SK-N-SH (cell line): Measurements from ENCODE around the gene WFDC12. TPM values are rescaled to one million over a fixed set of nuclear protein-coding genes. Genes with fewer than 3 reads are reported as not detected.

Experiments used
- CTCF ChIA-PET: fragments of 300-600, 350-600 bp; formaldehyde crosslinking; extraction: SDS; loops from one replicate; lab custom pipeline; 2021; lab: Yijun Ruan, JAX
- POLR2A ChIA-PET: fragments of 350-600 bp; sonication (Branson Sonifier 250); formaldehyde crosslinking; extraction: SDS; loops from one replicate; lab custom pipeline; 2020; ENCODE audit warnings: antibody characterized with exemption, inconsistent platforms; lab: Yijun Ruan, JAX
- DNase-seq: peaks from one replicate; pipeline ENCODE4 v3.0.0; 2012
- H2AFZ ChIP-seq: fragments of 200-600 bp; sonication (generic); 2 replicates; pipeline ENCODE4 v1.8.1; 2016; ENCODE audit warnings: antibody characterized with exemption, mild to moderate bottlenecking, low read depth
- H3F3A ChIP-seq: fragments of 200-600 bp; sonication (generic); replicated peaks from 2 replicates; pipeline ENCODE3; 2016; ENCODE audit warnings: antibody characterized with exemption, mild to moderate bottlenecking; ENCODE audit not compliant: insufficient read depth
- H3K27ac ChIP-seq, 2 experiments: fragments of 200-500 bp in 1 of 2; fragments of 200-600 bp in 1 of 2; sonication (Bioruptor generic) in 1 of 2; sonication (generic), shearing (Covaris generic) in 1 of 2; 2 replicates each; pipeline versions ENCODE4 v1.5.1 to v1.6.1; 2014 to 2016; ENCODE audit warnings: low read depth in 2 of 2, inconsistent platforms in 1 of 2, low read length in 1 of 2, mild to moderate bottlenecking in 1 of 2, mixed read lengths in 1 of 2
- H3K27me3 ChIP-seq: fragments of 200-600 bp; sonication (generic), shearing (Covaris generic); 2 replicates; pipeline ENCODE4 v1.6.1; 2016; ENCODE audit warnings: mixed run types; ENCODE audit not compliant: insufficient read depth
- H3K36me3 ChIP-seq, 2 experiments: fragments of 200-500 bp in 1 of 2; fragments of 200-600 bp in 1 of 2; sonication (Bioruptor generic) in 1 of 2; sonication (generic) in 1 of 2; replicated peaks in 1 of 2; 2 replicates each; pipeline versions ENCODE3 to v1.5.1; 2014 to 2016; ENCODE audit warnings: low read length in 1 of 2, mild to moderate bottlenecking in 1 of 2; ENCODE audit not compliant: insufficient read depth in 2 of 2, control insufficient read depth in 1 of 2
- H3K4me1 ChIP-seq, 2 experiments: fragments of 200-500 bp in 1 of 2; fragments of 200-600 bp in 1 of 2; sonication (Bioruptor generic) in 1 of 2; sonication (generic), shearing (Covaris generic) in 1 of 2; 2 replicates each; pipeline versions ENCODE4 v1.5.1 to v1.6.1; 2014 to 2016; ENCODE audit warnings: low read depth in 1 of 2, low read length in 1 of 2, mixed run types in 1 of 2; ENCODE audit not compliant: insufficient read depth in 2 of 2, control insufficient read depth in 1 of 2
- H3K4me2 ChIP-seq: fragments of 200-600 bp; sonication (generic), shearing (Covaris generic); 2 replicates; pipeline ENCODE4 v1.6.1; 2017; ENCODE audit warnings: mixed run types
- H3K4me3 ChIP-seq, 2 experiments: fragments of 200-500 bp in 1 of 2; fragments of 200-600 bp in 1 of 2; sonication (Bioruptor generic) in 1 of 2; sonication (generic), shearing (Covaris generic) in 1 of 2; 2 replicates each; pipeline versions ENCODE4 v1.5.1 to v1.8.1; 2014 to 2016; ENCODE audit warnings: low read depth in 2 of 2, inconsistent platforms in 1 of 2, low read length in 1 of 2, mild to moderate bottlenecking in 1 of 2, mixed read lengths in 1 of 2, moderate library complexity in 1 of 2
- H3K79me2 ChIP-seq: fragments of 200-600 bp; sonication (generic); 2 replicates; pipeline ENCODE4 v1.8.1; 2017; ENCODE audit warnings: mild to moderate bottlenecking; ENCODE audit not compliant: insufficient read depth
- H3K9ac ChIP-seq: fragments of 200-600 bp; sonication (generic); 2 replicates; pipeline ENCODE4 v1.6.1; 2017; ENCODE audit warnings: mixed run types
- H3K9me2 ChIP-seq: fragments of 200-600 bp; sonication (generic); 2 replicates; pipeline ENCODE4 v1.6.1; 2017; ENCODE audit warnings: mixed run types
- H3K9me3 ChIP-seq: fragments of 200-600 bp; sonication (generic); 2 replicates; pipeline ENCODE4 v1.6.1; 2017; ENCODE audit warnings: mixed run types, mild to moderate bottlenecking, moderate library complexity
- H4K20me1 ChIP-seq: fragments of 200-600 bp; sonication (generic); 2 replicates; pipeline ENCODE4 v1.6.1; 2017; ENCODE audit warnings: mild to moderate bottlenecking, mixed run types; ENCODE audit not compliant: insufficient read depth
- ELF1 ChIP-seq: IDR thresholded peaks from 2 replicates; pipeline ENCODE4 v1.4.0; 2012
- EZH2phosphoT487 ChIP-seq: fragments of 200-600 bp; sonication (generic); IDR thresholded peaks from 2 replicates; pipeline ENCODE4 v1.6.1; 2017; ENCODE audit warnings: low read depth, mixed run types, mild to moderate bottlenecking, antibody characterized with exemption, moderate library complexity, borderline replicate concordance
- FOSL2 ChIP-seq: IDR thresholded peaks from 2 replicates; pipeline ENCODE4 v1.4.0; 2012; ENCODE audit warnings: low read depth, mild to moderate bottlenecking, moderate library complexity, borderline replicate concordance
- JUND ChIP-seq: IDR thresholded peaks from 2 replicates; pipeline ENCODE4 v1.4.0; 2012
- NFIC ChIP-seq: IDR thresholded peaks from 2 replicates; pipeline ENCODE4 v1.4.0; 2012; ENCODE audit warnings: borderline replicate concordance
- POLR2AphosphoS5 ChIP-seq: IDR thresholded peaks from 2 replicates; pipeline ENCODE4 v1.6.1; 2012; ENCODE audit warnings: low read depth, low read length
- RAD21 ChIP-seq: IDR thresholded peaks from 2 replicates; pipeline ENCODE4 v1.6.1; 2012; ENCODE audit warnings: mild to moderate bottlenecking, low read length
- RCOR1 ChIP-seq: fragments of 150-350 bp; IDR thresholded peaks from 2 replicates; pipeline ENCODE4 v1.6.1; 2017; ENCODE audit warnings: antibody characterized with exemption, low read length
- RFX5 ChIP-seq: IDR thresholded peaks from 2 replicates; pipeline ENCODE4 v1.6.1; 2012; ENCODE audit warnings: mild to moderate bottlenecking, improper control_type of control experiment, low read length
- RXRA ChIP-seq: IDR thresholded peaks from 2 replicates; pipeline ENCODE4 v1.4.0; 2012; ENCODE audit warnings: low read depth, mild to moderate bottlenecking, borderline replicate concordance
- SMC3 ChIP-seq: IDR thresholded peaks from 2 replicates; pipeline ENCODE4 v1.6.1; 2012; ENCODE audit warnings: low read depth, low read length, improper control_type of control experiment
- TAF1 ChIP-seq: IDR thresholded peaks from 2 replicates; pipeline ENCODE4 v1.6.1; 2012; ENCODE audit warnings: low read depth, mild to moderate bottlenecking, low read length, moderate library complexity, borderline replicate concordance
- TCF12 ChIP-seq: IDR thresholded peaks from 2 replicates; pipeline ENCODE4 v1.4.0; 2012
- TEAD4 ChIP-seq: IDR thresholded peaks from 2 replicates; pipeline ENCODE4 v1.4.0; 2012; ENCODE audit warnings: mild to moderate bottlenecking, borderline replicate concordance; ENCODE audit not compliant: insufficient read depth
- YY1 ChIP-seq: IDR thresholded peaks from 2 replicates; pipeline ENCODE4 v1.4.0; 2012; ENCODE audit warnings: low read depth, mild to moderate bottlenecking
- WGBS: methylation state at CpG from one replicate; pipeline ENCODE4 v1.1.6; 2017; ENCODE audit warnings: low lambda C conversion rate; 5-methylcytosine and 5-hydroxymethylcytosine counted together
- polyA plus RNA-seq, 3 experiments: library from polyadenylated mRNA; depleted of rRNA; stranded (reverse); fragments of >200 nt; gene quantifications; 2 replicates each; pipeline ENCODE4 v1.2.3, GENCODE V29; 2012
- TF ChIP-seq, protein P1 (sequence below): IDR thresholded peaks from 2 replicates; pipeline ENCODE4; 2012
- TF ChIP-seq, protein P2 (sequence below): fragments of 200-600 bp; sonication (generic); IDR thresholded peaks from 2 replicates; pipeline ENCODE4 v1.6.1; 2017; ENCODE audit warnings: antibody characterized with exemption, mild to moderate bottlenecking, moderate library complexity
- TF ChIP-seq, protein P3 (sequence below): IDR thresholded peaks from 2 replicates; pipeline ENCODE4 v1.4.0; 2012; ENCODE audit warnings: low read depth, borderline replicate concordance
- TF ChIP-seq, protein P4 (sequence below): IDR thresholded peaks from 2 replicates; pipeline ENCODE4 v1.4.0; 2012; ENCODE audit warnings: low read depth
- TF ChIP-seq, protein P5 (sequence below): fragments of 150-350 bp; IDR thresholded peaks from 2 replicates; pipeline ENCODE4 v1.6.1; 2016; ENCODE audit warnings: mild to moderate bottlenecking, low read depth, low read length

WFDC12 gene
- polyA plus RNA-seq, 1 of the 3 experiments (the other 2 are of a cell fraction), result not detected

DNA sequence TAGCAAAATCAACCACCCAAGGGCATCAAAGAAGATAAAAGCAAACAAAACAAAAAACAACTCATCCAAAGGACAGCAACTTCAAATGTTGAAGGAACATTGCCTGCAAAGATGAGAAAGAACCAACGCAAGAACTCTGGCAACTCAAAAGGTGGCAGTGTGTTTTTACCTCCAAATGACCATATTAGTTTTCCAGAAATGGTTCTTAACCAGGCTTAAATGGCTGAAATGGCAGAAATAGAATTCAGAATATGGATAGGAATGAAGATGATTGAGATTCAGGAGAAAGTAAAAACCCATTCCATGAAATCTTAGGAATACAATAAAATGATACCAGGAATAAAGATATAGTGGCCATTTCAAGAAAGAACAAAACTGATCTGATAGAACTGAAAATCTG lies 40.6 kb upstream of the WFDC12 start:
- Histone ChIP-seq H3K4me3 (no peak overlapping the region), H3K27ac (no peak overlapping the region), H4K20me1 (no peaks in the 10 kb centered on the region), H3K9me2 (no peaks in the 10 kb centered on the region), H3K27me3 (no peaks in the 10 kb centered on the region), H3K4me1 (no peaks in the 10 kb centered on the region), H3K9ac (no peak overlapping the region), H3K4me2 (no peak overlapping the region), H3K36me3 (no peaks in the 10 kb centered on the region), H3K79me2 (no peaks in the 10 kb centered on the region), H3K9me3 (no peaks in the 10 kb centered on the region), H3F3A (no peaks in the 10 kb centered on the region), H2AFZ (no peak overlapping the region)
- ChIA-PET POLR2A (no interaction called here), CTCF (no interaction called here)
- no peak for TF ChIP-seq FOSL2
- TF ChIP-seq, protein P1, sequence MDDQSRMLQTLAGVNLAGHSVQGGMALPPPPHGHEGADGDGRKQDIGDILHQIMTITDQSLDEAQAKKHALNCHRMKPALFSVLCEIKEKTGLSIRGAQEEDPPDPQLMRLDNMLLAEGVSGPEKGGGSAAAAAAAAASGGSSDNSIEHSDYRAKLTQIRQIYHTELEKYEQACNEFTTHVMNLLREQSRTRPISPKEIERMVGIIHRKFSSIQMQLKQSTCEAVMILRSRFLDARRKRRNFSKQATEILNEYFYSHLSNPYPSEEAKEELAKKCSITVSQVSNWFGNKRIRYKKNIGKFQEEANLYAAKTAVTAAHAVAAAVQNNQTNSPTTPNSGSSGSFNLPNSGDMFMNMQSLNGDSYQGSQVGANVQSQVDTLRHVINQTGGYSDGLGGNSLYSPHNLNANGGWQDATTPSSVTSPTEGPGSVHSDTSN, result no peak
- TF ChIP-seq EZH2phosphoT487, result no peak
- TF ChIP-seq, protein P2, sequence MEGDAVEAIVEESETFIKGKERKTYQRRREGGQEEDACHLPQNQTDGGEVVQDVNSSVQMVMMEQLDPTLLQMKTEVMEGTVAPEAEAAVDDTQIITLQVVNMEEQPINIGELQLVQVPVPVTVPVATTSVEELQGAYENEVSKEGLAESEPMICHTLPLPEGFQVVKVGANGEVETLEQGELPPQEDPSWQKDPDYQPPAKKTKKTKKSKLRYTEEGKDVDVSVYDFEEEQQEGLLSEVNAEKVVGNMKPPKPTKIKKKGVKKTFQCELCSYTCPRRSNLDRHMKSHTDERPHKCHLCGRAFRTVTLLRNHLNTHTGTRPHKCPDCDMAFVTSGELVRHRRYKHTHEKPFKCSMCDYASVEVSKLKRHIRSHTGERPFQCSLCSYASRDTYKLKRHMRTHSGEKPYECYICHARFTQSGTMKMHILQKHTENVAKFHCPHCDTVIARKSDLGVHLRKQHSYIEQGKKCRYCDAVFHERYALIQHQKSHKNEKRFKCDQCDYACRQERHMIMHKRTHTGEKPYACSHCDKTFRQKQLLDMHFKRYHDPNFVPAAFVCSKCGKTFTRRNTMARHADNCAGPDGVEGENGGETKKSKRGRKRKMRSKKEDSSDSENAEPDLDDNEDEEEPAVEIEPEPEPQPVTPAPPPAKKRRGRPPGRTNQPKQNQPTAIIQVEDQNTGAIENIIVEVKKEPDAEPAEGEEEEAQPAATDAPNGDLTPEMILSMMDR, result no peak
- TF ChIP-seq SMC3, result no peak
- TF ChIP-seq JUND, result no peak
- no peak for TF ChIP-seq ELF1
- TF ChIP-seq NFIC, result no peak
- no peak for TF ChIP-seq YY1
- no peak for TF ChIP-seq RXRA
- TF ChIP-seq RAD21, result no peak
- no peak for TF ChIP-seq TEAD4
- TF ChIP-seq, protein P3, sequence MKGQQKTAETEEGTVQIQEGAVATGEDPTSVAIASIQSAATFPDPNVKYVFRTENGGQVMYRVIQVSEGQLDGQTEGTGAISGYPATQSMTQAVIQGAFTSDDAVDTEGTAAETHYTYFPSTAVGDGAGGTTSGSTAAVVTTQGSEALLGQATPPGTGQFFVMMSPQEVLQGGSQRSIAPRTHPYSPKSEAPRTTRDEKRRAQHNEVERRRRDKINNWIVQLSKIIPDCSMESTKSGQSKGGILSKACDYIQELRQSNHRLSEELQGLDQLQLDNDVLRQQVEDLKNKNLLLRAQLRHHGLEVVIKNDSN, result no peak
- no peak for TF ChIP-seq POLR2AphosphoS5
- TF ChIP-seq, protein P4, sequence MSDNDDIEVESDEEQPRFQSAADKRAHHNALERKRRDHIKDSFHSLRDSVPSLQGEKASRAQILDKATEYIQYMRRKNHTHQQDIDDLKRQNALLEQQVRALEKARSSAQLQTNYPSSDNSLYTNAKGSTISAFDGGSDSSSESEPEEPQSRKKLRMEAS, result no peak
- TF ChIP-seq, protein P5, sequence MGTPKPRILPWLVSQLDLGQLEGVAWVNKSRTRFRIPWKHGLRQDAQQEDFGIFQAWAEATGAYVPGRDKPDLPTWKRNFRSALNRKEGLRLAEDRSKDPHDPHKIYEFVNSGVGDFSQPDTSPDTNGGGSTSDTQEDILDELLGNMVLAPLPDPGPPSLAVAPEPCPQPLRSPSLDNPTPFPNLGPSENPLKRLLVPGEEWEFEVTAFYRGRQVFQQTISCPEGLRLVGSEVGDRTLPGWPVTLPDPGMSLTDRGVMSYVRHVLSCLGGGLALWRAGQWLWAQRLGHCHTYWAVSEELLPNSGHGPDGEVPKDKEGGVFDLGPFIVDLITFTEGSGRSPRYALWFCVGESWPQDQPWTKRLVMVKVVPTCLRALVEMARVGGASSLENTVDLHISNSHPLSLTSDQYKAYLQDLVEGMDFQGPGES, result no peak
- no peak for TF ChIP-seq TAF1
- TF ChIP-seq RFX5, result no peak
- TF ChIP-seq RCOR1, result no peak
- TF ChIP-seq TCF12, result no peak
- WGBS, result 0% methylated on average over 1 of the region's 1 CpG
- DNase-seq, result no peak
